ENCODE results near the gene FOXP1. TPM values are rescaled to one million over a fixed set of nuclear protein-coding genes. Genes with fewer than 3 reads are reported as not detected.

The FOXP1 gene
- polyA plus RNA-seq, 1 donor from 2014 or later = 5.6 TPM

- no peak overlapping the region for H3K9ac ChIP-seq (ENCODE audit: low read length)
- no peaks in the 10 kb centered on the region for H3K36me3 ChIP-seq (ENCODE audit: insufficient read depth, low read length)
These were observed 318.7 kb downstream of the FOXP1 start for GRCh38 chr3:71264840-71265239.

GRCh38 chr3:71262364-71263265 lies 320.9 kb downstream of the FOXP1 start:
- Histone ChIP-seq H3K27me3 (ENCODE audit: insufficient read depth, low read depth, low read length) (no peaks in the 10 kb centered on the region), H3K9ac (ENCODE audit: low read length) (no peak overlapping the region), H3K79me2 (replicated peaks; ENCODE audit: insufficient read depth, low read length) (no peaks in the 10 kb centered on the region), H3K4me3 (ENCODE audit: low read length) (no peak overlapping the region), H3K9me2 (ENCODE audit: insufficient read depth, low read length) (no peaks in the 10 kb centered on the region), H4K20me1 (ENCODE audit: insufficient read depth) (no peaks in the 10 kb centered on the region), H3K4me2 (ENCODE audit: low read length) (no peak overlapping the region), H3K36me3 (ENCODE audit: insufficient read depth, low read length) (no peaks in the 10 kb centered on the region), H3F3A (ENCODE audit: insufficient read depth, low read length, poor library complexity, severe bottlenecking) (no peaks in the 10 kb centered on the region), H2AFZ (ENCODE audit: low read depth, low read length) (no peak overlapping the region), H3K27ac (ENCODE audit: low read length) (no peak overlapping the region), H3K9me3 (ENCODE audit: low read length) (no peaks in the 10 kb centered on the region)
- no peak for TF ChIP-seq EZH2 (IDR thresholded peaks at IDR 0.05; ENCODE audit: borderline replicate concordance, insufficient read depth, low read length, poor library complexity, severe bottlenecking)
- TF ChIP-seq, protein P1, sequence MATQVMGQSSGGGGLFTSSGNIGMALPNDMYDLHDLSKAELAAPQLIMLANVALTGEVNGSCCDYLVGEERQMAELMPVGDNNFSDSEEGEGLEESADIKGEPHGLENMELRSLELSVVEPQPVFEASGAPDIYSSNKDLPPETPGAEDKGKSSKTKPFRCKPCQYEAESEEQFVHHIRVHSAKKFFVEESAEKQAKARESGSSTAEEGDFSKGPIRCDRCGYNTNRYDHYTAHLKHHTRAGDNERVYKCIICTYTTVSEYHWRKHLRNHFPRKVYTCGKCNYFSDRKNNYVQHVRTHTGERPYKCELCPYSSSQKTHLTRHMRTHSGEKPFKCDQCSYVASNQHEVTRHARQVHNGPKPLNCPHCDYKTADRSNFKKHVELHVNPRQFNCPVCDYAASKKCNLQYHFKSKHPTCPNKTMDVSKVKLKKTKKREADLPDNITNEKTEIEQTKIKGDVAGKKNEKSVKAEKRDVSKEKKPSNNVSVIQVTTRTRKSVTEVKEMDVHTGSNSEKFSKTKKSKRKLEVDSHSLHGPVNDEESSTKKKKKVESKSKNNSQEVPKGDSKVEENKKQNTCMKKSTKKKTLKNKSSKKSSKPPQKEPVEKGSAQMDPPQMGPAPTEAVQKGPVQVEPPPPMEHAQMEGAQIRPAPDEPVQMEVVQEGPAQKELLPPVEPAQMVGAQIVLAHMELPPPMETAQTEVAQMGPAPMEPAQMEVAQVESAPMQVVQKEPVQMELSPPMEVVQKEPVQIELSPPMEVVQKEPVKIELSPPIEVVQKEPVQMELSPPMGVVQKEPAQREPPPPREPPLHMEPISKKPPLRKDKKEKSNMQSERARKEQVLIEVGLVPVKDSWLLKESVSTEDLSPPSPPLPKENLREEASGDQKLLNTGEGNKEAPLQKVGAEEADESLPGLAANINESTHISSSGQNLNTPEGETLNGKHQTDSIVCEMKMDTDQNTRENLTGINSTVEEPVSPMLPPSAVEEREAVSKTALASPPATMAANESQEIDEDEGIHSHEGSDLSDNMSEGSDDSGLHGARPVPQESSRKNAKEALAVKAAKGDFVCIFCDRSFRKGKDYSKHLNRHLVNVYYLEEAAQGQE (IDR thresholded peaks at IDR 0.05; ENCODE audit: borderline replicate concordance) = no peak
- no peak for TF ChIP-seq MXI1 (conservative IDR thresholded peaks at IDR 0.05; ENCODE audit: poor library complexity, severe bottlenecking)
- TF ChIP-seq CTCF (IDR thresholded peaks at IDR 0.05; ENCODE audit: poor library complexity, severe bottlenecking) = no peak
- TF ChIP-seq TAF1 (IDR thresholded peaks at IDR 0.05; ENCODE audit: low read depth) = no peak
- no peak for TF ChIP-seq RAD21 (conservative IDR thresholded peaks at IDR 0.05)
- no peak for TF ChIP-seq EP300 (conservative IDR thresholded peaks at IDR 0.05; ENCODE audit: poor library complexity, severe bottlenecking)

More at GRCh38 chr3:71264840-71265239, 318.7 kb downstream of the FOXP1 start:
- Histone ChIP-seq H3K27me3 (ENCODE audit: insufficient read depth, low read depth, low read length) (no peaks in the 10 kb centered on the region), H3K9me3 (ENCODE audit: low read length) (no peaks in the 10 kb centered on the region), H3K79me2 (replicated peaks; ENCODE audit: insufficient read depth, low read length) (no peaks in the 10 kb centered on the region), H3K9me2 (ENCODE audit: insufficient read depth, low read length) (no peaks in the 10 kb centered on the region), H2AFZ (ENCODE audit: low read depth, low read length) (no peak overlapping the region), H3K4me3 (ENCODE audit: low read length) (no peak overlapping the region), H3F3A (ENCODE audit: insufficient read depth, low read length, poor library complexity, severe bottlenecking) (no peaks in the 10 kb centered on the region), H3K4me2 (ENCODE audit: low read length) (no peak overlapping the region), H4K20me1 (ENCODE audit: insufficient read depth) (no peaks in the 10 kb centered on the region), H3K27ac (ENCODE audit: low read length) (no peak overlapping the region)
- TF ChIP-seq RAD21 (conservative IDR thresholded peaks at IDR 0.05) (no peak), TAF1 (IDR thresholded peaks at IDR 0.05; ENCODE audit: low read depth) (no peak), CTCF (IDR thresholded peaks at IDR 0.05; ENCODE audit: poor library complexity, severe bottlenecking) (no peak), EP300 (conservative IDR thresholded peaks at IDR 0.05; ENCODE audit: poor library complexity, severe bottlenecking) (no peak), MXI1 (conservative IDR thresholded peaks at IDR 0.05; ENCODE audit: poor library complexity, severe bottlenecking) (no peak), EZH2 (IDR thresholded peaks at IDR 0.05; ENCODE audit: borderline replicate concordance, insufficient read depth, low read length, poor library complexity, severe bottlenecking) (no peak)
- TF ChIP-seq, protein P1 (IDR thresholded peaks at IDR 0.05; ENCODE audit: borderline replicate concordance) = no peak
